OCI-LY7 (cell line): Measurements from ENCODE around the gene ITPRID2. TPM values are rescaled to one million over a fixed set of nuclear protein-coding genes. Genes with fewer than 3 reads are reported as not detected.

Experiments used
- BruUV-seq: library from RNA; stranded (reverse); fragments of 400-500 nt; replicated peaks from 2 replicates; lab custom pipeline; 2021; lab: Mats Ljungman, UMichigan
- CTCF ChIA-PET: fragments of 300-600 bp; sonication (Branson Sonifier 250); formaldehyde crosslinking; loops from one replicate; lab custom pipeline; 2022; ENCODE audit warnings: antibody characterized with exemption; ENCODE audit not compliant: unreplicated experiment; lab: Charles Lee
- POLR2A ChIA-PET: fragments of 300-600 bp; sonication (Branson Sonifier 250); formaldehyde crosslinking; loops from one replicate; lab custom pipeline; 2022; ENCODE audit warnings: antibody characterized with exemption; lab: Charles Lee
- DNase-seq: peaks from one replicate; pipeline ENCODE4 v3.0.0-alpha.2; 2015; ENCODE audit warnings: low spot score
- H2AFZ ChIP-seq: fragments of 200-600 bp; sonication (generic), shearing (Covaris generic); 2 replicates; pipeline ENCODE4 v1.6.1; 2014; ENCODE audit warnings: mild to moderate bottlenecking, antibody characterized with exemption, low read length, moderate library complexity
- H3K27ac ChIP-seq: fragments of 200-600 bp; sonication (generic); 2 replicates; pipeline ENCODE4 v1.5.1; 2014; ENCODE audit warnings: mixed run types, low read depth, mild to moderate bottlenecking, moderate library complexity, low read length, inconsistent platforms; ENCODE audit not compliant: poor library complexity, severe bottlenecking
- H3K36me3 ChIP-seq: fragments of 200-600 bp; sonication (generic); 2 replicates; pipeline ENCODE4 v1.6.1; 2014; ENCODE audit warnings: mild to moderate bottlenecking, antibody characterized with exemption, low read length, moderate library complexity, mixed read lengths; ENCODE audit not compliant: insufficient read depth
- H3K4me1 ChIP-seq: fragments of 200-600 bp; sonication (generic); 2 replicates; pipeline ENCODE4 v1.5.1; 2014; ENCODE audit warnings: mild to moderate bottlenecking, low read length; ENCODE audit not compliant: insufficient read depth, poor library complexity, severe bottlenecking
- H3K4me2 ChIP-seq: fragments of 200-600 bp; sonication (generic); 2 replicates; pipeline ENCODE4 v1.6.1; 2014; ENCODE audit warnings: mild to moderate bottlenecking, low read length
- H3K4me3 ChIP-seq: fragments of 200-600 bp; sonication (generic); 2 replicates; pipeline ENCODE4 v1.5.1; 2014; ENCODE audit warnings: mild to moderate bottlenecking, low read depth, low read length; ENCODE audit not compliant: poor library complexity, severe bottlenecking
- H3K79me2 ChIP-seq: fragments of 200-600 bp; sonication (generic); 2 replicates; pipeline ENCODE4 v1.6.1; 2016; ENCODE audit warnings: low read depth, mild to moderate bottlenecking, low read length, moderate library complexity, mixed read lengths; ENCODE audit not compliant: insufficient read depth
- H3K9me2 ChIP-seq: fragments of 200-600 bp; sonication (generic); 2 replicates; pipeline ENCODE4 v1.6.1; 2016; ENCODE audit warnings: mild to moderate bottlenecking, low read length, mixed read lengths; ENCODE audit not compliant: insufficient read depth
- H3K9me3 ChIP-seq: fragments of 200-600 bp; sonication (generic); 2 replicates; pipeline ENCODE4 v1.6.1; 2014; ENCODE audit warnings: mild to moderate bottlenecking, mixed run types, low read length, mixed read lengths
- H4K20me1 ChIP-seq: fragments of 200-600 bp; sonication (generic); 2 replicates; pipeline ENCODE4 v1.6.1; 2014; ENCODE audit warnings: mild to moderate bottlenecking, antibody characterized with exemption, low read length, moderate library complexity, mixed read lengths; ENCODE audit not compliant: insufficient read depth
- CTCF ChIP-seq: fragments of 200-600 bp; sonication (generic); conservative IDR thresholded peaks from 2 replicates; pipeline ENCODE4 v1.5.1; 2014; ENCODE audit warnings: mild to moderate bottlenecking, antibody characterized with exemption, low read length, moderate library complexity, mixed read lengths
- EZH2phosphoT487 ChIP-seq: fragments of 200-600 bp; sonication (generic); IDR thresholded peaks from 2 replicates; pipeline ENCODE4 v1.6.1; 2018; ENCODE audit warnings: low read depth, borderline replicate concordance, mild to moderate bottlenecking, mixed run types, antibody characterized with exemption, low read length, moderate library complexity, mixed read lengths
- intact Hi-C: fragments of 100-400 bp; cut with micrococcal nuclease; formaldehyde crosslinking; loops from one replicate; pipeline ENCODE4 v1.10.0; 2022; ENCODE audit not compliant: unreplicated experiment
- total RNA-seq, 2 experiments: library from RNA; depleted of rRNA in 1 of 2; stranded (reverse); fragments of >200 nt in 1 of 2; shearing (Covaris generic) in 1 of 2; gene quantifications; 2 replicates each; pipeline ENCODE4 v1.2.3, GENCODE V29; 2014 to 2022

The ITPRID2 gene
- total RNA-seq, 2 experiments from 2014 or later = 25.9 to 47.5 TPM

- Histone ChIP-seq H3K9me3 (no peaks in the 10 kb centered on the region), H2AFZ (no peak overlapping the region), H3K4me1 (no peaks in the 10 kb centered on the region), H3K79me2 (no peaks in the 10 kb centered on the region), H3K4me2 (no peak overlapping the region), H3K4me3 (no peak overlapping the region), H3K9me2 (no peaks in the 10 kb centered on the region), H3K36me3 (no peaks in the 10 kb centered on the region), H4K20me1 (no peaks in the 10 kb centered on the region), H3K27ac (no peak overlapping the region)
- BruUV-seq = no TSS peak
- no peak for DNase-seq
- intact Hi-C loops = no loop called here
- POLR2A ChIA-PET = interaction anchor here (1.0 kb wide), 1 partner anchor 183 kb away, joined by 3 read pairs; no protein-coding TSS in a partner anchor
- CTCF ChIA-PET = no interaction called here
- TF ChIP-seq EZH2phosphoT487 (no peak), CTCF (no peak)
Observed at GRCh38 chr2:181846399-181847197, 44.9 kb upstream of the ITPRID2 start.

- no peak overlapping the region for H3K27ac ChIP-seq
- H3K79me2 ChIP-seq = no peaks in the 10 kb centered on the region
- no peaks in the 10 kb centered on the region for H3K4me1 ChIP-seq
- H3K4me2 ChIP-seq = no peak overlapping the region
- no peaks in the 10 kb centered on the region for H3K9me3 ChIP-seq
- H3K36me3 ChIP-seq = no peaks in the 10 kb centered on the region
- H3K4me3 ChIP-seq = no peak overlapping the region
- H3K9me2 ChIP-seq = no peaks in the 10 kb centered on the region
- DNase-seq = no peak
- POLR2A ChIA-PET = interaction anchor here (0.6 to 1.3 kb wide), 2 partner anchors 7 to 1068 kb away, joined by 3 read pairs; no protein-coding TSS in a partner anchor
- CTCF ChIA-PET = no interaction called here
- H2AFZ ChIP-seq = no peak overlapping the region
- intact Hi-C loops = no loop called here
- TF ChIP-seq EZH2phosphoT487 = no peak
- TF ChIP-seq CTCF = no peak
- no TSS peak for BruUV-seq
- no peaks in the 10 kb centered on the region for H4K20me1 ChIP-seq
Observed at GRCh38 chr2:181847198-181847556, 44.4 kb upstream of the ITPRID2 start.

GRCh38 chr2:181847702-181848101 is 43.8 kb upstream of the ITPRID2 start:
- Histone ChIP-seq H3K9me2 (no peaks in the 10 kb centered on the region), H4K20me1 (no peaks in the 10 kb centered on the region), H3K79me2 (no peaks in the 10 kb centered on the region), H3K27ac (no peak overlapping the region), H3K4me3 (no peak overlapping the region), H3K4me2 (no peak overlapping the region), H3K4me1 (no peaks in the 10 kb centered on the region), H3K9me3 (no peaks in the 10 kb centered on the region), H2AFZ (no peak overlapping the region), H3K36me3 (no peaks in the 10 kb centered on the region)
- TF ChIP-seq CTCF (no peak), EZH2phosphoT487 (no peak)
- BruUV-seq = no TSS peak
- no peak for DNase-seq
- intact Hi-C loops = no loop called here
- ChIA-PET POLR2A (interaction anchor here (0.6 to 1.3 kb wide), 2 partner anchors 8 to 1068 kb away, joined by 3 read pairs; no protein-coding TSS in a partner anchor), CTCF (no interaction called here)
